Neutrophil (primary cell): ENCODE data around the gene NPC1.
A peak's percentile ranks its signal among the peaks of the same experiment; 100 is the strongest.

Experiments
- H3K27ac ChIP-seq: fragments of 200-600 bp; sonication (generic); 2 replicates; pipeline ENCODE4 v1.5.1; 2016; ENCODE audit warnings: mild to moderate bottlenecking, moderate library complexity
- H3K27me3 ChIP-seq: fragments of 200-600 bp; sonication (generic); 2 replicates; pipeline ENCODE4 v1.6.0; 2016; ENCODE audit warnings: mild to moderate bottlenecking
- H3K36me3 ChIP-seq: fragments of 200-600 bp; sonication (generic); 2 replicates; pipeline ENCODE4 v1.5.1; 2017
- H3K4me1 ChIP-seq, 2 experiments: fragments of 200-600 bp in 1 of 2; sonication (generic) in 1 of 2; 1 replicate in 1 of 2; 2 replicates in 1 of 2; pipeline versions ENCODE4 v1.5.1 to v1.6.1; 2013 to 2016; ENCODE audit warnings: low read depth in 1 of 2, low read length in 1 of 2, mild to moderate bottlenecking in 1 of 2, moderate library complexity in 1 of 2; ENCODE audit not compliant: control insufficient read depth in 1 of 2, insufficient read depth in 1 of 2
- H3K4me3 ChIP-seq, 2 experiments: fragments of 200-600 bp in 1 of 2; sonication (generic) in 1 of 2; 1 replicate in 1 of 2; 2 replicates in 1 of 2; pipeline ENCODE4 v1.5.1; 2013 to 2016; ENCODE audit warnings: low read depth in 1 of 2, low read length in 1 of 2, mild to moderate bottlenecking in 1 of 2, moderate library complexity in 1 of 2
- H3K9me3 ChIP-seq: fragments of 200-600 bp; sonication (generic); 2 replicates; pipeline ENCODE4 v1.5.1; 2016
- TF ChIP-seq, protein P1 (sequence below): fragments of 200-600 bp; sonication (generic); IDR thresholded peaks from 2 replicates; pipeline ENCODE4 v1.5.1; 2016; ENCODE audit warnings: antibody characterized with exemption

Gene NPC1

DNA sequence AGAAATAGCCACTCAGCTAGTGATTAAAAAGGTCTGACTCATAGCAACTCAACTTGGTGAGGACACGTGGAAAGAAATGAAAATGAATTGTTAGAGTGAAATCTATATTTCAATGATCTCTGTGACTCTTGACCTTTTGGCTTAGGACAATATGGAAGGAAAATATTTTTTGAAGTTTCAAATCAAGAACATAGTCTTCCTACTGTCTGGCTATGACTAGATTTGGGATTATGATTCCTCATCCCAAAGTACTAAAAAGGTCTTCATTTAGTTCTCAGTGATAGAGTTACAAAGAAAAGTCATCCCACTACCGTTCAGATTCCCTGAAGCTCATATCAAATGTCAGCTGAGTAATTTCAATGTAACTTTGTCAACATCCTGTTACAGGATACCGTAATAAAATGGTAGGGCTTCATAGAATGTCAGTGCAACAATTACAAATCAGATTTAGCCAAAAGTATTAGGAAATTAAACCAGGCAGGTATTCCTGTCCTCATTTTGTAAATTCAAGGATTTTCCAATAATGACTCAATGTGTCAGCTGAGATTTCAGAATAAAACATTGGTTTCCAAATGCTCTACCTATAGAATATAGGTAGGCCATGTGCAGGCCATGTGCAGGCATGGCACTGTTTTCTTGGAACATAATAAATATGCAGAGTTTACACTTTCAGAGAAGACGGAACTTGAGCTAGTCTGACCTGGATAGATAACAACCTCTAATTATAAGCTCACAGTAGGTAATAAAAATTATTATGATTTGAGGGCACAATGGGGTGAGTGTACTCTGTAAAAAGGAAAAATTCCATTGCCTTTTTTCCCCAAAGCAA is 40.4 kb upstream of the NPC1 start:
- H3K4me1 ChIP-seq: no peaks in the 10 kb centered on the region
- TF ChIP-seq, protein P1, sequence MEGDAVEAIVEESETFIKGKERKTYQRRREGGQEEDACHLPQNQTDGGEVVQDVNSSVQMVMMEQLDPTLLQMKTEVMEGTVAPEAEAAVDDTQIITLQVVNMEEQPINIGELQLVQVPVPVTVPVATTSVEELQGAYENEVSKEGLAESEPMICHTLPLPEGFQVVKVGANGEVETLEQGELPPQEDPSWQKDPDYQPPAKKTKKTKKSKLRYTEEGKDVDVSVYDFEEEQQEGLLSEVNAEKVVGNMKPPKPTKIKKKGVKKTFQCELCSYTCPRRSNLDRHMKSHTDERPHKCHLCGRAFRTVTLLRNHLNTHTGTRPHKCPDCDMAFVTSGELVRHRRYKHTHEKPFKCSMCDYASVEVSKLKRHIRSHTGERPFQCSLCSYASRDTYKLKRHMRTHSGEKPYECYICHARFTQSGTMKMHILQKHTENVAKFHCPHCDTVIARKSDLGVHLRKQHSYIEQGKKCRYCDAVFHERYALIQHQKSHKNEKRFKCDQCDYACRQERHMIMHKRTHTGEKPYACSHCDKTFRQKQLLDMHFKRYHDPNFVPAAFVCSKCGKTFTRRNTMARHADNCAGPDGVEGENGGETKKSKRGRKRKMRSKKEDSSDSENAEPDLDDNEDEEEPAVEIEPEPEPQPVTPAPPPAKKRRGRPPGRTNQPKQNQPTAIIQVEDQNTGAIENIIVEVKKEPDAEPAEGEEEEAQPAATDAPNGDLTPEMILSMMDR: no peak
- H3K27me3 ChIP-seq: peaks cover 20% of the 10 kb centered on the region
- H3K27ac ChIP-seq: no peak overlapping the region
- H3K36me3 ChIP-seq: no peaks in the 10 kb centered on the region
- no peak overlapping the region for H3K4me3 ChIP-seq
- no peaks in the 10 kb centered on the region for H3K9me3 ChIP-seq

DNA sequence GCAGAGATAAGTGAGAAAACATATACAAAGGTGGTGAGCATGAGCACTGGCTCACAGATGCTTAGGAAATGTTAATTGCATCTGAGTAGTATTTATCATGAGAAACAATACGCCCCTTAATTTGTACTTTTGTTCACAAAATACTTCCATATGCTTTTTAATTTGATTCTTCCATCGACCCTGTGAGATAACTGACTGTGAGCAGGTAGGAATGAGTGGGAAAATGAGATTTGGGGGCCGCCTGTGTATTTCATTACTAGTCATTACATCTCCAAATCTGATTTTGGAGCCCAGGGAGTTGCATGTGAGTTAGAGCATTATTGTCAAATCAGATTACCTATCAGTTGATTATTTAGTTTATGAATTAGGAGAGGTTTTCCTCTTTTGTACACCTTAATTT is 36.7 kb upstream of the NPC1 start:
- TF ChIP-seq, protein P1: no peak
- no peaks in the 10 kb centered on the region for H3K36me3 ChIP-seq
- no peak overlapping the region for H3K4me3 ChIP-seq
- H3K9me3 ChIP-seq: no peaks in the 10 kb centered on the region
- H3K27ac ChIP-seq: no peak overlapping the region
- H3K4me1 ChIP-seq: peaks cover 13 to 14% of the 10 kb centered on the region in 2 experiments
- peaks cover 56% of the 10 kb centered on the region for H3K27me3 ChIP-seq

DNA sequence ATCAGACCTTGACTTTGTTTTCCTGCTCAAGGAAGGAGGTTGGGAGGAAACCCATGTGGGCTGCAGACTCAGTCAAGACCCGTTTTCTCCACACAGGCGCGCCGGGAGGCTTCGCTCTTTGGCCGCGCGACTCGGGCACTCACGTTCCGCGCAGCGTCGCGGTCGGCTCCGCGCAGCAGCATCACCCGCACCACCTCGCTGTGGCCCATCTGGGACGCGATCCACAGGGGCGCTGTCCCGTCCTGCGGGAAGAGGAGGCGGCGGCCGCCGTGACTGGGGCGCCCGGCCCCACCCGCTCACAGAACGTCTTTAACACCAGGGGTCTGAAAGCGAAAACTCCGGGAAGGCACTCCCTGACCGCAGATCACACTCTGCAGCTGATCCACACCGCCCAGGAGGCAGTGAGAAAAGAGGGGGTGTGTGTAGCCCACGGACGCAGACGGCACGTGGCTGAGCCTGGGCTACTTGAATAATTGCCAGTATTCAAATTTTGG is 33.1 kb upstream of the NPC1 start:
- H3K27me3 ChIP-seq: peaks cover 51% of the 10 kb centered on the region
- no peaks in the 10 kb centered on the region for H3K36me3 ChIP-seq
- no peak overlapping the region for H3K27ac ChIP-seq
- H3K4me3 ChIP-seq: peak overlapping the region; percentile 43 to 48
- TF ChIP-seq, protein P1: no peak
- H3K9me3 ChIP-seq: no peaks in the 10 kb centered on the region
- H3K4me1 ChIP-seq: peaks cover 13 to 14% of the 10 kb centered on the region in 2 experiments

DNA sequence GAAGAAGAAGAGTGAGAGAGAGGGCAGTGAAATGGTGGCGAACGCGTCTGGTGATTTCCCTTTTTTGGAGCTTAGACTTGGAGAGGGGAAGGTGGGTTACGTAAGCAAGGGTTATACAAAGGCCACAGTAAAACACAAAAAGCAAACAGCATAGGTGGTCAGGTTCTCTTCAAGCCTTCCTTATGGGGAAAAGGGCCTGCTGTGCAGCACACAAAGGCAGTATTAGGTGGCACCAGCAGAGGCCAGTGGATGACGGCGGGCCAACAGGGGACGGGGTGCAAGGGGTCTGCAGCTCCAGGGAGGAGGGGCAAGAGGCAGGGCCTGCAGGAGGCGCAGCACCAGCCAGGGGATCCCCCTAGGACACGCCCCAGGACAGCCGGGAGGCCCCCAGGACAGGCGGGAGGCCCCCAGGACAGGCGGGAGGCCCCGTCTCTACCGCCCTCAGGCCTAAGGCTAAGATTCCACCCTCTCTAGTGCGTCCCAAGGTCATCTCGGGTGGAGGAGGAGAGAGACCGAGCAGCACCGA is 32.6 kb upstream of the NPC1 start:
- Histone ChIP-seq H3K4me3 (peak overlapping the region; percentile 43 to 48), H3K9me3 (no peaks in the 10 kb centered on the region), H3K27me3 (peaks cover 51% of the 10 kb centered on the region), H3K36me3 (no peaks in the 10 kb centered on the region), H3K27ac (no peak overlapping the region), H3K4me1 (peaks cover 13 to 14% of the 10 kb centered on the region in 2 experiments)
- TF ChIP-seq, protein P1: no peak

DNA sequence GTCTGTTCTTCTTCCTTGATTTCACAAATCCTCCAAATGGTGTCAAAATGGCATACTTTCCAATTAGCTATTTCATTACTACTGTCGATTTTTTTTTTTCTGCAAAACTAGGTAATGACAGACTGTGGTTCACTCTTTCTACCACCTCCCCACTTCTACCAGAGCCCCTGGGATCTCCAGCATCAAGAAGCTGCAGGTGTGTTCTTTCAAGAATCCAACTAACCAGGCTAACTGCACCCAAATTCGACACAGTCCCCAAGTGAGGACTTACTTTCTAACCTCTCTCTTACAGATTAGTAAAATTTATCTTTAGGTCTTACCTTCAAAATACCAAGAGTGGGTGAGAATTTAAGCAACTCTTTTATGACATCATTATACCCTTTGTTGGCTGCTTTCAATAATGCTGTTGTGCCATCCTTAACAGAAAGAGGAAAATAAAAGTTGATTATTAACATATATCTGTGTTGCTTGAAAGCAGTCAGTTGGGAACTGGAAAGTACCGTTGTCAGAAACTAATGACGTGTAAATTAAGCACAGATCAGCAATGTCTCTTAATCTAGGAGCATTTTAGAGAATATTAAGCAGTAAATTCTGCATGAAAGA is 31.2 kb upstream of the NPC1 start:
- TF ChIP-seq, protein P1: no peak
- Histone ChIP-seq H3K27me3 (peaks cover 48% of the 10 kb centered on the region), H3K4me1 (peaks cover 13 to 14% of the 10 kb centered on the region in 2 experiments), H3K4me3 (no peak overlapping the region), H3K27ac (no peak overlapping the region), H3K9me3 (no peaks in the 10 kb centered on the region), H3K36me3 (no peaks in the 10 kb centered on the region)
